Measurements from ENCODE around the gene TMEM244. TPM values are rescaled to one million over a fixed set of nuclear protein-coding genes. Genes with fewer than 3 reads are reported as not detected.
"Not testable (repeated sequence)": the region's sequence is repeated elsewhere in the genome, so short reads cannot be mapped to it uniquely, and the experiment has no call there.

Gene TMEM244
- total RNA-seq, 1 donor from 2014 or later = not detected

DNA sequence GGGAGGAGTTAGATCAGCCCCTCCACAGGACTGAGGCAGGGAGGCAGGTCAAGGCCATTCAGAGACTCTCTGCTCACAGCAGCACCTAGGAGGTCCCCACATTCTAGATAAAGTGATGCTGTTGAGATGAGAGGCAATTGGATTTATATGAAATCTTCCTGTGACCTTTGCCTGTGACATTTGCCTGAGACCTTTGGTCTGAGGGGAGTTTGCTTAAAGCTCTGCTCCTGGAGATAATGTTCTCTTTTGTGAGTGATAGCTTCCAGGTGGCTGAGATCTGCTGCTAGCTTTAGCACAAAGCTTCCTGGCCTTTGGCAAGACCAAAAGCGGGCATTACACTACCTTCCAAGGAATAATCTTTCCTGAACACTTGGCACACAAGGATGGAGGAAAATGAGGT lies 43.3 kb downstream of the TMEM244 start:
- Histone ChIP-seq H3K36me3 (ENCODE audit: insufficient read depth, low read length) (no peaks in the 10 kb centered on the region), H3K4me3 (ENCODE audit: insufficient read depth, low read depth, low read length) (no peak overlapping the region), H4K20me1 (ENCODE audit: insufficient read depth, low read length) (no peaks in the 10 kb centered on the region), H3K27me3 (ENCODE audit: insufficient read depth, low read length) (no peaks in the 10 kb centered on the region), H3K79me2 (ENCODE audit: insufficient read depth, low read length) (no peaks in the 10 kb centered on the region), H3K4me2 (ENCODE audit: low read length) (no peak overlapping the region), H3K27ac (ENCODE audit: low read depth, low read length) (no peak overlapping the region), H3K4me1 (ENCODE audit: insufficient read depth, low read length) (no peaks in the 10 kb centered on the region), H3K9ac (ENCODE audit: low read length) (no peak overlapping the region), H2AFZ (ENCODE audit: low read depth, low read length) (no peak overlapping the region), H3K9me3 (ENCODE audit: insufficient read depth, low read depth, low read length) (no peaks in the 10 kb centered on the region)
- TF ChIP-seq EZH2 (IDR thresholded peaks at IDR 0.05; ENCODE audit: insufficient read depth, low read length) = no peak
- TF ChIP-seq CTCF (IDR thresholded peaks at IDR 0.05; ENCODE audit: insufficient read depth, low read depth, low read length) = no peak
- Mint-ChIP-seq H3K27me3 (ENCODE audit: low read depth, unreplicated experiment) (no peaks in the 10 kb centered on the region), H3K4me3 (ENCODE audit: unreplicated experiment) (no peak overlapping the region), H3K9me3 (ENCODE audit: unreplicated experiment) (no peaks in the 10 kb centered on the region), H3K36me3 (ENCODE audit: low read depth, unreplicated experiment) (no peaks in the 10 kb centered on the region), H3K27ac (ENCODE audit: unreplicated experiment) (no peak overlapping the region), H3K4me1 (ENCODE audit: low read depth, unreplicated experiment) (no peaks in the 10 kb centered on the region)
- FAIRE-seq (no peak), DNase-seq (ENCODE audit: low read depth) (no peak)

GRCh38 chr6:129817332-129817731 lies 43.8 kb downstream of the TMEM244 start:
- H3K27ac Mint-ChIP-seq (ENCODE audit: unreplicated experiment) = no peak overlapping the region
- no peaks in the 10 kb centered on the region for H3K9me3 Mint-ChIP-seq (ENCODE audit: unreplicated experiment)
- DNase-seq (ENCODE audit: low read depth) (no peak), FAIRE-seq (no peak)
- no peak overlapping the region for H3K4me3 ChIP-seq (ENCODE audit: insufficient read depth, low read depth, low read length)
- no peaks in the 10 kb centered on the region for H3K36me3 ChIP-seq (ENCODE audit: insufficient read depth, low read length)
- no peaks in the 10 kb centered on the region for H3K4me1 Mint-ChIP-seq (ENCODE audit: low read depth, unreplicated experiment)
- H3K4me3 Mint-ChIP-seq (ENCODE audit: unreplicated experiment) = no peak overlapping the region
- no peaks in the 10 kb centered on the region for H3K79me2 ChIP-seq (ENCODE audit: insufficient read depth, low read length)
- H3K27me3 Mint-ChIP-seq (ENCODE audit: low read depth, unreplicated experiment) = no peaks in the 10 kb centered on the region
- TF ChIP-seq EZH2 (IDR thresholded peaks at IDR 0.05; ENCODE audit: insufficient read depth, low read length) = no peak
- no peak for TF ChIP-seq CTCF (IDR thresholded peaks at IDR 0.05; ENCODE audit: insufficient read depth, low read depth, low read length)
- no peaks in the 10 kb centered on the region for H3K9me3 ChIP-seq (ENCODE audit: insufficient read depth, low read depth, low read length)
- no peaks in the 10 kb centered on the region for H3K27me3 ChIP-seq (ENCODE audit: insufficient read depth, low read length)
- no peak overlapping the region for H2AFZ ChIP-seq (ENCODE audit: low read depth, low read length)
- H3K4me1 ChIP-seq (ENCODE audit: insufficient read depth, low read length) = no peaks in the 10 kb centered on the region
- H3K36me3 Mint-ChIP-seq (ENCODE audit: low read depth, unreplicated experiment) = no peaks in the 10 kb centered on the region
- H3K4me2 ChIP-seq (ENCODE audit: low read length) = no peak overlapping the region
- H4K20me1 ChIP-seq (ENCODE audit: insufficient read depth, low read length) = no peaks in the 10 kb centered on the region
- no peak overlapping the region for H3K9ac ChIP-seq (ENCODE audit: low read length)
- H3K27ac ChIP-seq (ENCODE audit: low read depth, low read length) = no peak overlapping the region

GRCh38 chr6:129812145-129812777 lies 48.9 kb downstream of the TMEM244 start:
- Histone ChIP-seq H3K4me3 (ENCODE audit: insufficient read depth, low read depth, low read length) (no peak overlapping the region), H3K27me3 (ENCODE audit: insufficient read depth, low read length) (no peaks in the 10 kb centered on the region), H3K9me3 (ENCODE audit: insufficient read depth, low read depth, low read length) (no peaks in the 10 kb centered on the region), H3K4me2 (ENCODE audit: low read length) (no peak overlapping the region), H3K36me3 (ENCODE audit: insufficient read depth, low read length) (no peaks in the 10 kb centered on the region), H3K27ac (ENCODE audit: low read depth, low read length) (no peak overlapping the region), H3K4me1 (ENCODE audit: insufficient read depth, low read length) (no peaks in the 10 kb centered on the region), H3K9ac (ENCODE audit: low read length) (no peak overlapping the region), H2AFZ (ENCODE audit: low read depth, low read length) (no peak overlapping the region), H4K20me1 (ENCODE audit: insufficient read depth, low read length) (no peaks in the 10 kb centered on the region), H3K79me2 (ENCODE audit: insufficient read depth, low read length) (no peaks in the 10 kb centered on the region)
- H3K27ac Mint-ChIP-seq (ENCODE audit: unreplicated experiment) = no peak overlapping the region
- no peak for DNase-seq (ENCODE audit: low read depth)
- FAIRE-seq = no peak
- TF ChIP-seq CTCF (IDR thresholded peaks at IDR 0.05; ENCODE audit: insufficient read depth, low read depth, low read length) = no peak
- no peak for TF ChIP-seq EZH2 (IDR thresholded peaks at IDR 0.05; ENCODE audit: insufficient read depth, low read length)
- H3K9me3 Mint-ChIP-seq (ENCODE audit: unreplicated experiment) = peaks cover 11% of the 10 kb centered on the region
- H3K4me1 Mint-ChIP-seq (ENCODE audit: low read depth, unreplicated experiment) = no peaks in the 10 kb centered on the region
- H3K36me3 Mint-ChIP-seq (ENCODE audit: low read depth, unreplicated experiment) = peaks cover 3% of the 10 kb centered on the region
- peaks cover 3% of the 10 kb centered on the region for H3K27me3 Mint-ChIP-seq (ENCODE audit: low read depth, unreplicated experiment)
- no peak overlapping the region for H3K4me3 Mint-ChIP-seq (ENCODE audit: unreplicated experiment)

GRCh38 chr6:129807141-129807540 lies 54.0 kb downstream of the TMEM244 start:
- not testable (repeated sequence) for H3K27ac Mint-ChIP-seq (ENCODE audit: unreplicated experiment); H2AFZ ChIP-seq (ENCODE audit: low read depth, low read length); H3K9ac ChIP-seq (ENCODE audit: low read length); H3K4me3 Mint-ChIP-seq (ENCODE audit: unreplicated experiment); H3K4me1 ChIP-seq (ENCODE audit: insufficient read depth, low read length); H3K4me2 ChIP-seq (ENCODE audit: low read length); H3K27ac ChIP-seq (ENCODE audit: low read depth, low read length); H3K36me3 ChIP-seq (ENCODE audit: insufficient read depth, low read length); FAIRE-seq; H3K27me3 ChIP-seq (ENCODE audit: insufficient read depth, low read length); H4K20me1 ChIP-seq (ENCODE audit: insufficient read depth, low read length); H3K79me2 ChIP-seq (ENCODE audit: insufficient read depth, low read length); H3K4me1 Mint-ChIP-seq (ENCODE audit: low read depth, unreplicated experiment); H3K9me3 ChIP-seq (ENCODE audit: insufficient read depth, low read depth, low read length); H3K27me3 Mint-ChIP-seq (ENCODE audit: low read depth, unreplicated experiment); H3K4me3 ChIP-seq (ENCODE audit: insufficient read depth, low read depth, low read length); H3K36me3 Mint-ChIP-seq (ENCODE audit: low read depth, unreplicated experiment); DNase-seq (ENCODE audit: low read depth)
- peaks cover 21% of the 10 kb centered on the region for H3K9me3 Mint-ChIP-seq (ENCODE audit: unreplicated experiment)
